LNCAP (cell line): ENCODE results near the gene GMCL1.

Source experiments
- TF ChIP-seq, protein P1 (sequence below): fragments of 450-650 bp; IDR thresholded peaks from 2 replicates; pipeline ENCODE4 v1.5.1; 2017; ENCODE audit warnings: mild to moderate bottlenecking

The GMCL1 gene, protein sequence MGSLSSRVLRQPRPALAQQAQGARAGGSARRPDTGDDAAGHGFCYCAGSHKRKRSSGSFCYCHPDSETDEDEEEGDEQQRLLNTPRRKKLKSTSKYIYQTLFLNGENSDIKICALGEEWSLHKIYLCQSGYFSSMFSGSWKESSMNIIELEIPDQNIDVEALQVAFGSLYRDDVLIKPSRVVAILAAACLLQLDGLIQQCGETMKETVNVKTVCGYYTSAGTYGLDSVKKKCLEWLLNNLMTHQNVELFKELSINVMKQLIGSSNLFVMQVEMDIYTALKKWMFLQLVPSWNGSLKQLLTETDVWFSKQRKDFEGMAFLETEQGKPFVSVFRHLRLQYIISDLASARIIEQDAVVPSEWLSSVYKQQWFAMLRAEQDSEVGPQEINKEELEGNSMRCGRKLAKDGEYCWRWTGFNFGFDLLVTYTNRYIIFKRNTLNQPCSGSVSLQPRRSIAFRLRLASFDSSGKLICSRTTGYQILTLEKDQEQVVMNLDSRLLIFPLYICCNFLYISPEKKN

GRCh38 chr2:69829256-69830044 lies at the start of gene GMCL1:
GMCL1 (plus strand) TSS chr2:69829660; CDS start chr2:69829893, 233 bp downstream.
- TF ChIP-seq, protein P1, sequence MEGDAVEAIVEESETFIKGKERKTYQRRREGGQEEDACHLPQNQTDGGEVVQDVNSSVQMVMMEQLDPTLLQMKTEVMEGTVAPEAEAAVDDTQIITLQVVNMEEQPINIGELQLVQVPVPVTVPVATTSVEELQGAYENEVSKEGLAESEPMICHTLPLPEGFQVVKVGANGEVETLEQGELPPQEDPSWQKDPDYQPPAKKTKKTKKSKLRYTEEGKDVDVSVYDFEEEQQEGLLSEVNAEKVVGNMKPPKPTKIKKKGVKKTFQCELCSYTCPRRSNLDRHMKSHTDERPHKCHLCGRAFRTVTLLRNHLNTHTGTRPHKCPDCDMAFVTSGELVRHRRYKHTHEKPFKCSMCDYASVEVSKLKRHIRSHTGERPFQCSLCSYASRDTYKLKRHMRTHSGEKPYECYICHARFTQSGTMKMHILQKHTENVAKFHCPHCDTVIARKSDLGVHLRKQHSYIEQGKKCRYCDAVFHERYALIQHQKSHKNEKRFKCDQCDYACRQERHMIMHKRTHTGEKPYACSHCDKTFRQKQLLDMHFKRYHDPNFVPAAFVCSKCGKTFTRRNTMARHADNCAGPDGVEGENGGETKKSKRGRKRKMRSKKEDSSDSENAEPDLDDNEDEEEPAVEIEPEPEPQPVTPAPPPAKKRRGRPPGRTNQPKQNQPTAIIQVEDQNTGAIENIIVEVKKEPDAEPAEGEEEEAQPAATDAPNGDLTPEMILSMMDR: no peak

GRCh38 chr2:69780921-69781320 lies 48.5 kb upstream of the GMCL1 start:
- TF ChIP-seq, protein P1: no peak

GRCh38 chr2:69781321-69782248 lies 47.9 kb upstream of the GMCL1 start:
- TF ChIP-seq, protein P1: no peak

- TF ChIP-seq, protein P1: no peak
Observed at GRCh38 chr2:69784228-69784627, 45.2 kb upstream of the GMCL1 start.

DNA sequence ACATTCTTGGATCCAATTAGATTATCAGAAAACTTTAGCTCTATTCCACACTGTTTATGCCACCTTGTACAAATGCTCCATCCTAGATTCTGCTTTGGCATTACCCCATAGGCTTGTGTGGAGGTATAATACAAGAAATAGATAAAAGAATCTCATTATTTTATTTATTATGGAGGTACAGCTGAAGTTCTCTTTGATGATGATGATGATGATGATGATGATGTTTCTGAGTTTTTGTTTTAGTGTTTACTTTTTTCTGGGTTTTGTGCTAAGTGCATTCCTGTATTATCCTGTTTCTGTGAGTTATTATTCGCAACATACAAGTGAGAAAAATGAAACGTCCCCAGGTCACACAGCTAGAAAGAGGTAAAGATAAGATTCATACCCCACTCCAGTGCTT lies 44.1 kb upstream of the GMCL1 start:
- TF ChIP-seq, protein P1: no peak

GRCh38 chr2:69786052-69786560 lies 43.4 kb upstream of the GMCL1 start:
- TF ChIP-seq, protein P1: no peak
